Measurements from ENCODE around the gene CRLF1.

GRCh38 chr19:18646535-18647370 is 40.2 kb upstream of the CRLF1 start:
- TF ChIP-seq CTCF (conservative IDR thresholded peaks at IDR 0.05; ENCODE audit: low read length) (no peak), EZH2phosphoT487 (IDR thresholded peaks at IDR 0.05; ENCODE audit: borderline replicate concordance) (no peak)

Data from Loucy (cell line).